ENCODE results near the gene RESP18. TPM values are rescaled to one million over a fixed set of nuclear protein-coding genes. Genes with fewer than 3 reads are reported as not detected.
"Not testable (repeated sequence)": the region's sequence is repeated elsewhere in the genome, so short reads cannot be mapped to it uniquely, and the experiment has no call there.

Gene RESP18
- total RNA-seq, 1 donor from 2014 or later: not detected

DNA sequence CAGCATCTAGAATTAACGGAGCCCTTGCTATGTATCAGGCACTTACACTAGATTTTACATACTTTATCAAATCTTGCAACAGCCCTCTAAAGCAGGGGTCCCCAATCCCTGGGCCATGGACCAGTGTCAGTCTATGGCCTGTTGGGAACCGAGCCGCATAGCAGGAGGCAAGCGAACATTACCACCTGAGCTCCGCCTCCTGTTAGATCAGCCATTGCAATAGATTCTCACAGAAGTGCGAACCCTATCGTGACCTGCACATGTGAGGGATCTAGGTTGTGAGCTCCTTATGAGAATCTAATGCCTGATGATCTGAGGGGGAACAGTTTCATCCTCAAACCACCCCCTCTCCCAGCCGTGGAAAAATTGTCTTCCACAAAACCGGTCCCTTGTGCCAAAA lies 39.9 kb downstream of the RESP18 start:
- DNase-seq (ENCODE audit: low spot score): no peak

GRCh38 chr2:219291910-219292490 lies 40.5 kb downstream of the RESP18 start:
- DNase-seq (ENCODE audit: low spot score): no peak

DNA sequence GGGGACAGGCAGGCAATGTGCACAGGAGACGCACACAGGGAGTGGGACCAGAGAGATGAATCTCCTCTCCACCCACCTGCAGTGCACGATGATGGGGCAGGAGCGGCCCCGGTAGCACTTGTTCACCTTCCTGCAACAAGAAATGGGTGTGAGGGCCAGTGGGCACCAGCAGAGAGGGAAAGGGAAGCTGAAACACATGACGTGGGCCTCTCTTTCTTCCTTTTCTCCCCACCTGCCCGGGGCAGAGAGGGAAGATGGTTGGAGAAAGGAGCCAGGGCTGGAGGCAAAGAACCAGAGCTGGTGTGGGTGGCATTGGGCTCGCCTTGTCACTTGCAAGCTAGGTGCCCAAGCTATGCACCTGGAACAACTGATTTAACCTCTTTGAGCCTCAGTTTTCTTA lies 41.1 kb downstream of the RESP18 start:
- DNase-seq (ENCODE audit: low spot score): no peak

DNA sequence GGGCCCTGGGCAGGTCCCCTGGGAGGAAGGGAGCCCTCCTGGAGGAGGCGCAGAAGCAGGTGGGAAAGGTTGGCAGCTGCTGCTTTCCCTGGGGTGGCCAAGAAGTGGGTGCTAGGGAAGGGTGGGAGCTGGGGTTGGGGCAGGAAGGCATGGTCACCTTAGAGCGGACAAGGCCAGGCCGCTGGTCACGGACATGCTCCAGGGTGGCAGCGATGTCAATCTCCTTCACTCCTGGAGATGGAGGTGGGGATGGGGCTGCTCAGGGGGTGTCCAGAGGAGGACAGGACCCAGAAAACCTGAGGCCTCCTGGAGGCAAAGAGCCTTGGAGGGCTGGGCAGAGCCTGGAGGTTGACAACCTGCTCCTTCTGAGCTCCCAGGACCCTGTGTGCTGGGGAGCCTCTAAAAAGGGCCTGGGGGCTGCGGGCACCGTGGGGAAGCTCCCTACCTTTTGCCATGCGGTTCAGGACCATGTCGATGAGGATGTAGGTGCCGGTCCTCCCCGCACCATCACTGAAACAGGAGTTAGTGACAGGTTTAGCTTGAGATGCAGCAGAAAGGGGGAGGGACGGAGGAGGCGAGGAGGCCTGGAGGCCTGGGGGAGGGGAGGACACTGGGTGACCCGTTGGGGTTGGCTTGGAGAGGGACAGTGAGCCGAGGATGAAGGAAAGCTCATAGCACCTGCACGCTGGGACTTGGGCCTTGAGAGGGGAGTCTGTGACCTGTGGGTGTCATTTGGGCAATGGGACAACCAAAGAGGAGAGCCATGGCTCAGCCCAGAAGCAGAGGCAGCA lies 42.0 kb downstream of the RESP18 start:
- no peak for DNase-seq (ENCODE audit: low spot score)

DNA sequence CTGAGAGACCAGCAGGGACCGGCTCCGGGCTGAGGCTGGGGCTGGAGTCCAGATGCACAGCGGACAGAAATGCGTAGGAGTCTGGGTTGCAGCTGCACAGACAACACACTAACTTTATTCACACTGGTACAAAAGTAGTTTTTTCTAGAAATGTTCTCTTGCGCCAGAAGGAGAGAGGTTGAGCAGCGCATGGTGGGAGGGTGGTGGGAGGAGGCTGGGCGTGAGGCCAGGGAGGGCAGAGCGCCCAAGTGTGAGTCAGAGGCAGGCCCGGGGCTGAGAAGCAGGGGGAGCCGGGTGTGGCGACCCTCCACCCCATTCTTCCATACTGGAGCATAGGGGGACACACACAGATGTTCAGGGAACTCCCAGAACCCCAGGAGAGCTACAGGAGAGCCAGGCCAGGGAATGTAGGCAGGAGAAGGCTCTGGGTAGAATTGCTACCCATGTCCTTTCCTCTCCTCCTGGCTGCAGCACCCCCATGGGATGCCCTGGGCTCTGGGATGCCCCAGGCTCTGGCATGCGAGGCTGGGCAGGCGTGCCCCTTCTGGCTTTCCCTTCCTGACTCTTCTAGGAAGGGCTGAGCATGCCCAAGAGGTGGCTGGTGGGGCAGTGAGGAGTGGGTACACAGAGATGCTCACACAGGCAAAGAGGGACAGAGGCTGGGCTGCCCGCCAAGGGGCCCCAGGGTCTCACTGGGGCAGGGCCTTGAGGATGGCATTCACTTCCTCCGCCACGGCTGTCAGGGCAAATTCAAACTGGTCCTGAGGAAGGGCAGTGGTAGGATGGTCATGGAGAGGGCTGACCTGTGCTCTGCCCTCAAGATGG lies 42.8 kb downstream of the RESP18 start:
- peak; percentile 51 for DNase-seq (ENCODE audit: low spot score)

DNA sequence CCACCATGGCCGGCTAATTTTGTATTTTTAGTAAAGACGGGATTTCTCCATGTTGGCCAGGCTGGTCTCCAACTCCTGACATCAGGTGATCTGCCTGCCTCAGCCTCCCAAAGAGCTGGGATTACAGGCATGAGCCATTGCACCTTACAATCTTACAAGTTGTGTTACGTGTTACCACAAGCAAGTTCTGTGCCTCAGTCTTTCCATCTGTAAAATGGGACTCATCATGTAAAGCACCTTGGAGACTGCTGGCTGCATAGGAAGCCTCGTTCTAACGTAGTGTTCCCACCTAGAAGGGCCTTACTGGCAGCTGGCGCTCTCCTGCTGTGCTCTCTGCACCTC lies 43.4 kb downstream of the RESP18 start:
- no peak for DNase-seq (ENCODE audit: low spot score)

DNA sequence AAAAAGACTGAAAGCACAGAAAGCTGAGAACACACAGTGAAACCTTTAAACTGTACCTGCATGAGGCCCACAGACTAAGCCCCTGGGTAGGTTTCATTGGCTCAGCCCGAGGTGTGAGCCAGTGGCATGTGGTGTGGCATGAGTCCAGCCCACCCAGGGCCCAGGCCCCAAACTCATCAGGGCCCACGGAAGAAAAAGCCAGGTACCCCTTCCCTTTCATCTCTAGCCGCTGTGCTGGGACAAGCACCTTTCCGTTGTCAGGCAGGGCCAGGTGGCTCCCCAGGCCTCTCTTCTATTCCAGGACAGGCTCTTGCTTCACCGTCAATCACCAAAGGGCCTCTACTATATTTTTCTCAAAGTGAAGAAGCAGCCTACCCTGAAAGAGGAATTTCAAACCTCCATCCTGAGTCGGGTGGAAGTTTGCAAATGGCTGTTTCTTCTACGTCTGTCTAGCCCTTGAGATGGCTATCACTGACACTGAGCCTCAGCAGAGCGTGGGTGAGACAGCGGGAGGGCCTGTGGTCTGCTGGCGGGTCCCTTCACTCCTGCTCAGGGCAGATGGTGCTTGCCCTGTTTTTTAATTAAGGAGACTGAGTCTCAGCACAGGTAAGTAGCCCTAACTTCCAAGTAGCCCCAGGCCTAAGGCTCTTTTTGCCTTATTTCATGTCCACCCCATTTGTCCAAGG lies 44.8 kb downstream of the RESP18 start:
- DNase-seq (ENCODE audit: low spot score): no peak

DNA sequence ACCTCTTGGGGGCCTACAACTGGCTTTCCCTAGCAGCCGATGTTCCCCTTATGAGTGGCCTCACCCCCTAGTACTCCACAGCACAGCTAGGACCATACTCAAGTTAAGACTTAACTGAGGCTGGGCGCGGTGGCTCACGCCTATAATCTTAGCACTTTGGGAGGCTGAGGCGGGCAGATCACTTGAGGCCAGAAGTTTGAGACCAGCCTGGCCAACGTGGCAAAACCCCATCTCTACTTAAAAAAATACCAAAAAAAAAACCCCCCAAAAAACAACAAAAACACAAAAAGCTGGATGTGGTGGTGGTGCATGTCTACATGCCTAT lies 45.5 kb downstream of the RESP18 start:
- not testable (repeated sequence) for DNase-seq (ENCODE audit: low spot score)

DNA sequence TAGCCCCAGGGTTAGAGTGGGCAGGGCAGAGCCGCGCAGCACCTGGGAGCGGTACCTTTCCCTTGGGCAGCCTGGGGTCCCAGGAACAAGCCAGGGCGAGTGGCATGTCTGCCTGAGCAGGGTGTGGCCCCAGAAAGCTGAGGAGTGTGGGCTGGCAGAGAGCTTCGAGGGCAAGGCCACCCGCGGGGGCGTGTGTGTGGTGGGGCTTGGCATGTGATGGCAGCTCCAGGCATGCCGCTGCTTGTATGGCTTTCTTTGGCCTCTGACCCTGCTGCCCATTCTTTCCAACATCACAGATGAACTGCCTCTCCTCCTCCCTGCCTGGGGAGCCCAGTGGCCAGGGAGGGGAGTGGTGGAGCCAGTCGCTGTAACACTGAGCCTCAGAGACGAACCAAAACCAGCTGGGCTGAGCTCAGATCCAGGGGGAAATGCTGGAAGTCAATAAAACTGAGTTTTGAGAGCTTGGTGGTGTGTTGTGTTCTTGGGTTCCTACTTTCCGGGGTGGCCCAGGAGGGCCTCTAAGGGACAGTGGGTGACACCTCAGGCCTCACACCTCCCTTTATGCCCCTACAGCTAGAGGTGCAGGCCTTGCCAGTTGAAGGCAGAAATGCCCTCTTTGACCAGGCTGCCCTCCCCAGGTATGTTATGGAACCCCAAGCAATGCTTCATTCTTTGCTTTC lies 46.0 kb downstream of the RESP18 start:
- DNase-seq (ENCODE audit: low spot score): no peak

GRCh38 chr2:219285894-219286425 lies 46.6 kb downstream of the RESP18 start:
- no peak for DNase-seq (ENCODE audit: low spot score)

- no peak for DNase-seq (ENCODE audit: low spot score)
These were observed 47.2 kb downstream of the RESP18 start for GRCh38 chr2:219285373-219285735.

DNA sequence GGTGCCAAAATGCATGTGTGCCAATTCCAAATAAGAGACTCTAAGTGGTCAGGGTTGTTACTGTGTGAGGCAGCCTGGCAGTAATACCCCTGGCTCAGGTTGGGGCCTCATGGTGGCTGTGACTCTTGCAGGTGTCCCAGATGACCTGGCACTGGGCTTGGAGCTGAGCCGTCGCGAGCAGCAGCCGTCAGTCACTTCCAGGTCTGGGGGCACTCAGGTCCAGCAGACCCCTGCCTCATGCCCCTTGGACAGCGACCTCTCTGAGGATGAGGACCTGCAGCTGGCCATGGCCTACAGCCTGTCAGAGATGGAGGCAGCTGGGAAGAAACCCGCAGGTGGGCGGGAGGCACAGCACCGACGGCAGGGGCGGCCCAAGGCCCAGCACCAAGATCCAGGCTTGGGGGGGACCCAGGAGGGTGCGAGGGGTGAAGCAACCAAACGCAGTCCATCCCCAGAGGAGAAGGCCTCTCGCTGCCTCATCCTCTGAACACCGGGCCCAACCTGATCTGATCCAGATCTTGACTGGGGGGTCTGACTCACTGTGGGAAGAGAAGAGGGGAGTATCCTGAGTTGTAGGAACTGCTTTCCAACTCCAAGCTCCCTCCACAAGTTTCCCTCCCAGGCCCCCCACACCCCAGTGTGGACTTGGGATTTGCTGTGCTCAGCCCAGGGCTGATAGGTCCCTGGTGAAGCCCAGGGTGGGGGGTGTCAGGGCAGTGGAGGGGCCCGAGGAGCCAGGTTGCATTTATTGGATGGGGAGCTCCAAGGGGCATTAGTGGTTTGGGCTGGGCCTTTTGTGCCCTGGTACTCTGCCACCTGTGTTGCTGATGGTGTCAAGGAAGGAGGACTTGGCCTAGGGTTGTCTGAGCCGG lies 47.8 kb downstream of the RESP18 start:
- DNase-seq (ENCODE audit: low spot score): no peak

DNA sequence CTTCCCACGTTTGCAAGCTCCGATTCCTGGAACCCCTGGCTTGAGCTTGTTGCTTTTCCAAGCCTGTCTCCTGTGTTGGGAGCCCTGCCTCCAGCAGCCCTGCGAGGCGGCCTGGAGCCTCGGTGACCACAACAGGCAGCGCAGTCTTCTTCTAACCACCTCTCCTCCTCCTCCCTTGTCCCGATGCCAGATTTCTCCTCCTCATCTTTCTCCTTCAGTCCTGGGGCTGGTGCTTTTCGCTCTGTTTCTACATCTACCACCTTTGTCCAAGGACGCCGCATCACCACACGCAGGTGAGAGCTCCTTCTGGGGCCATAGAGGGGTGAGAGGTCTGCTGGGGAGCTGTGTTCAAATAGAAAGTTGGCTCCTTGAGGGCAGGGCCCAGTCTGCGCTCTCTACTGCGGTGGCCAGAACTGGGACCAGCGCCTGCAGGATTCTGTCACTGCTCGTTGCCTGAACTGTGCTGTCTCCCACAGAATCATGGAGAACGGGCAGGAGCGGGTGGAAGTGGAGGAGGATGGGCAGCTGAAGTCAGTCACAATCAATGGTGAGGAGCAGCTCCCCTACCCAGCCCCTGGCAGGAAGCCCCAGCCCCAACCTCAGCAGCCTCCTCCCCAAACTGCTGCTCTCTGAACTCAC lies 49.5 kb downstream of the RESP18 start:
- DNase-seq (ENCODE audit: low spot score): no peak

DNA sequence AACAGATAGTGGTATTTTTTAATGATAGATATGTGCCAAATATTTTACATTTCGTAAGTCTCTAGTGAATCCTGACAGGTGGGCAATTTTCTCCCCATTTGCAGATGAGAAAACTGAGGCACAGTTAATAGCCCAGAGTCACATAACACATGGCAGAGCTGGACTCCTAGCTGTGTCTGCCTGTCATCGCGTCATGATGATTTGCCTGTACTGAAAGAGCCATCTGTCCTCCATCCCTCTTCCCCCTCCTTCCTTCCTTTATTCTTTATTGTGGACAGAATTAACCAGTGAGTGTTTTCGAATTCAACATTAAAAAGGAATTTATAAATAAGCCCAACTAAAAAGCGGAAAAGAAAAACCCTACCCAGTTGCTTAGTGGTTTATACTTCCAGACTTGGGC lies 50.2 kb downstream of the RESP18 start:
- no peak for DNase-seq (ENCODE audit: low spot score)

DNA sequence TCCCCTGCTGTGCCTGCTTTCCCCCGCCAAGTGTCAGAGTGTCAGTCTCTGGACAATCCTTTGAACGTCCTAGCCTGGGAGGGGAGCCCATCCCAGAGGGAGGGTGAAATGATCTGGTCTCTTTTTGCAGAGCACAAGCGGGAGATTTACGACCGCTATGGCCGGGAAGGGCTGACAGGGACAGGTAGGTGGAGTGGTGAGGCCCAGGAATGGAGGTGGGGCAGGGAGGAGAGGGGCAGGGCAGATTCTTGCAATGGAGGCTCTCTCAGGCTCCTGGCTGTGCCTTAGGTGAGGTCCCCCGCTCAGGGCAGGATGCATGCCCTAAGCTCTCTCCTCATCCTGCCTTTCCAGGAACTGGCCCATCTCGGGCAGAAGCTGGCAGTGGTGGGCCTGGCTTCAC lies 51.0 kb downstream of the RESP18 start:
- no peak for DNase-seq (ENCODE audit: low spot score)

DNA sequence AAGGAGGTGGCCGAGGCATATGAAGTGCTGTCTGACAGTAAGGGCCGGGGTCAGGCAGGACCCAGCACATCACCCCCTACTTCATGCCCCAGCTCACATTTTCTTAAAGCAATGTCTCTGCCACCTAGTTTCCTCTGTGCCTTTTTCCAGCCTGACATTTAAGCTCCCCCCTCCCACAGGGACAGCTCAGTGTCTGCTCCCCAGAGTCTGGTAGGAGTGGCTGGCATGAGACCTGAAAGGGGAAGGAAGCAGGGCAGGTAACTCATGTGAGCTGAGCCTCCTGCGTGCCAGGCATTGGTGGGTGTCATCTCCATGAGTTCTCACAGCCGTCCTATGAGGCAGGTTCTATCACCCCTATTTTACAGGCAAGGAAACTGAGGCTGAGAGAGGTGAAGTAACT lies 51.9 kb downstream of the RESP18 start:
- no peak for DNase-seq (ENCODE audit: low spot score)

DNA sequence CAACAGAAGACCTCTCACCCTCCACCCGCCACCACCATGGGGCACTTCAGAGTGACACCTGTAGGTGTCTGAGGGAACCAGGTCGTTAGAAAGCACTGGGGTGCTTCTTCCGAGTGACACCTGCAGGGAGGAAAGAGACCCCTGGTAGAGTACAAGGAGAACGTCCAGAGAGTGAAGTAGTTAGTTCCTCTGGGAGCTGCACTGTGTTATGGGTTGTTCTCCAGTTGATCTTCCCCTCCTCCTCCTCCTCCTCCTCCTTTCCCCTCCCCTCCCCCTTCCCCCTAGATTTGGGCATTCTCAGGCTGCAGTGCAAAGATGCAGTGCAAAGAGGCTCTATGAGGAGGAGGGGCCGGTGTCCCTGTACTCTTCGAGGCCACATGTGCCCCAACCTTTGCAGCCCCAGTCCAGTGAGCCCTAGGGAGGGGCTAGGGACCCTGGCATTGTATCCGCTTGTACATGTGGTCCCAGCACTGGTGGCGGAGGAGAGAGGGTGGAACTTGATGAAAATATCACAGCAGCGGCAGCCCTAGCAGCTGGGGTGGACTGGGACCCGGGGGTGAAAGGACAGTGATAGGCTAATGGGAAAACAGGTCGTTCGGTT lies 52.5 kb downstream of the RESP18 start:
- no peak for DNase-seq (ENCODE audit: low spot score)

DNA sequence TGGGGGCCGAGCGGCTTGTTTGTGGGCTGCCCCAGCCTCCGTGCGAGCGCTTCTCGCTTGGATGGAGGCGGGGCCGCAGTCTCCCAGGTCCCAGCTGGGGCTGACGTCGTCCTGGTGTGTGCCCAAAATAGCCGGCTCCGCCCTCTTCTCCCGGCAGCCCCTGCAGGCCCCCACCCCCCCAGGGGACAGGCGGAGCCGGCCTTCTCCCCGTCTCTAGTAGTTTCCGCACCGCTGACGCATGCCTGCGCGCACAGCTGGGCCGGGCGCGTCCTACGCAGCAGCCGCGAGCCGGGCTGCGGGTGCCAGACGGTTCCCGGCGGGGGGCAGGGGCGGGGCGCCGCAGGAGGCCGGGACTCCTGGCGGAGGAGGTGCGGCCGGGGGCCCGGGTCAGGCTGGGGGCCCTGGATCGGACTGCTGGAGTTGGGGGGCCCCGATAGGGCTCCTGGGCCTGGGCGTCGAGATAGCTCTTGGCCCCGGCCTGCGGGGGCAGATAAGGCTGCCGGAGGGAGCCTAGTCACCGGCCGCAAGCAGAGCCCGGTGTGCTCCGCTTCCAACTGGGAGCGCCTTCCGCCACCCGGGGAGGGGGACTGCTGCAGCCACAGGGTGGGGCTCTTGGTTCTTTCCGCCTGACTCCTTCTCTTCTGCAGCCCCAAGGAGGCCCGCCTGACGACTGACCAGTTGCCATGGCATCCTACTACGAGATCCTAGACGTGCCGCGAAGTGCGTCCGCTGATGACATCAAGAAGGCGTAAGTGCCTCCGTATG lies 53.2 kb downstream of the RESP18 start, which contains the start of gene DNAJB2:
TSS of gene DNAJB2 (plus strand) at position 216 of the 765 bp plus-strand sequence. CDS start at position 684, 468 bp downstream.
- DNase-seq (ENCODE audit: low spot score): peak; percentile 99

- DNase-seq (ENCODE audit: low spot score): no peak
These were observed 53.8 kb downstream of the RESP18 start for GRCh38 chr2:219278655-219279150.
